ENCODE measurements around the gene CXXC1. TPM values are rescaled to one million over a fixed set of nuclear protein-coding genes. Genes with fewer than 3 reads are reported as not detected.

Gene CXXC1
- total and polyA plus RNA-seq, 4 donors = 39.2 to 77.5 (median 70.4) TPM

DNA sequence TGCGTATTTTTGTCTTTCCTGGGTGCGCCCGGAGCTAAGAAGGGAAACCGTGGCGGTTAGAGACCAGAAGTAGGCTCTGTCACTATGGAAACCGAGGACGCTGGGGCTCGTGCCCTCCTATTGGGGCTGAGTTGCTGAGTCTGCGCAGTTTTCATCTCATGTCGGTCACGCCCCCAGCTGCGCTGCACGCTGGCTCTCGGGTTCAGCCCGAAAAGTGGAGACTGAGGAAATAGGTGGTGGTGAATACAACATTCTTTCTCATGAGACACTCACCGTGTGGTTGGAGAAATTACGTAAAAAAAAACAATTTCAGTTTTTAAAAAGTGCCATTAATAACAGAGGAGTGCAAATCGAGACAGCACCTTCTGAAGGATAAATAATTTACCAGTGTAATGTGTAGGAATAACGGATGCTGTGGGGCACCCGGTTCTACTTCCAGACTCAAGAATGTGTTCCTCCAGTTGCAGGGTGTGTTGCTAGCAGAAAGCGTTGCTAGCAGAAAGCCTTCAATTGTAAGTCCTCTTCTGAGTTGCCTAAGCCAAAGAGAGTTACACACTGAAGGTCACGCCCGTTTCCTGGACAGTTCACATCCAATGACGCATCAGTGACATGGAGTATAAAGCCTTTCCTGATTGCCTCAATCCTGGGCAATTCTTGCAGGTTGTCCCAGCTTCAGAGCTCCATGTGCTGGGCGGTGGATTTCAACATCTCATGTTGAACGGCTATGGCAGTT is 20.4 kb upstream of the CXXC1 start:
- 1 to 5% methylated on average over 26 of the region's 26 CpGs for WGBS, 2 donors
- H3K4me1 ChIP-seq (ENCODE audit: control insufficient read depth in 5 of 5, insufficient read depth in 5 of 5, low read length in 5 of 5) = peaks cover 0 to 3% (median 3%) of the 10 kb centered on the region in 5 donors
- DNase-seq = peak; percentile 88 to 93 (median 91)
- TF ChIP-seq, protein P1, sequence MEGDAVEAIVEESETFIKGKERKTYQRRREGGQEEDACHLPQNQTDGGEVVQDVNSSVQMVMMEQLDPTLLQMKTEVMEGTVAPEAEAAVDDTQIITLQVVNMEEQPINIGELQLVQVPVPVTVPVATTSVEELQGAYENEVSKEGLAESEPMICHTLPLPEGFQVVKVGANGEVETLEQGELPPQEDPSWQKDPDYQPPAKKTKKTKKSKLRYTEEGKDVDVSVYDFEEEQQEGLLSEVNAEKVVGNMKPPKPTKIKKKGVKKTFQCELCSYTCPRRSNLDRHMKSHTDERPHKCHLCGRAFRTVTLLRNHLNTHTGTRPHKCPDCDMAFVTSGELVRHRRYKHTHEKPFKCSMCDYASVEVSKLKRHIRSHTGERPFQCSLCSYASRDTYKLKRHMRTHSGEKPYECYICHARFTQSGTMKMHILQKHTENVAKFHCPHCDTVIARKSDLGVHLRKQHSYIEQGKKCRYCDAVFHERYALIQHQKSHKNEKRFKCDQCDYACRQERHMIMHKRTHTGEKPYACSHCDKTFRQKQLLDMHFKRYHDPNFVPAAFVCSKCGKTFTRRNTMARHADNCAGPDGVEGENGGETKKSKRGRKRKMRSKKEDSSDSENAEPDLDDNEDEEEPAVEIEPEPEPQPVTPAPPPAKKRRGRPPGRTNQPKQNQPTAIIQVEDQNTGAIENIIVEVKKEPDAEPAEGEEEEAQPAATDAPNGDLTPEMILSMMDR (IDR thresholded peaks at IDR 0.05; ENCODE audit: control extremely low read depth, extremely low read depth) = no peak
- H3K9me3 ChIP-seq (ENCODE audit: control insufficient read depth in 4 of 4, insufficient read depth in 3 of 4, low read length in 3 of 4) = peaks cover 0 to 2% (median 0%) of the 10 kb centered on the region in 4 donors
- H3K9ac ChIP-seq (ENCODE audit: insufficient read depth in 1 of 2, low read length in 2 of 2) = peak overlapping the region in 1 of 2 donors; percentile 58
- peaks cover 0 to 4% (median 0%) of the 10 kb centered on the region in 3 donors for H3K27me3 ChIP-seq (ENCODE audit: control insufficient read depth in 3 of 3, insufficient read depth in 3 of 3, low read length in 2 of 3)
- H3K4me3 ChIP-seq = peak overlapping the region; percentile 19
- no peaks in the 10 kb centered on the region for H3K36me3 ChIP-seq (ENCODE audit: control insufficient read depth in 4 of 4, insufficient read depth in 4 of 4, low read length in 4 of 4)
- ATAC-seq (ENCODE audit: insufficient read depth, low FRiP score) = peak; percentile 90
- no peak overlapping the region for H3K27ac ChIP-seq (ENCODE audit: low read depth in 1 of 2, low read length in 1 of 2)

DNA sequence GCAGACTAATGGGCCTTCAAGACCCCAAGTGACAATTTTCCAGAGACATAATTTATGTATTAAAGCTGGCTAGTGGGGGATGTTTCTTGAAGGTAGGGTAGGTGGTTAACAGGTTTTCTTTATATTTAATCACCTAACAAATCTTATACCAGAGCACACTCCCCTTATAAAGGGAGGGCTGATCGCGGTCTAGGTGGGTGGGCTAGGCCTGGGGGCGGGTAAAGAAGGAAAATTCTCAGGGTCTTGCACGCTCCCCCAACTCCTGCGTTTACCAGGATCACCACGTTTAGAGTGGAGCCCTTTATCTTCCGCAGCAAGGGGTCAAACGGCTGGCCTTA is 19.9 kb upstream of the CXXC1 start:
- WGBS, 2 donors = 2 to 3% methylated on average over 8 of the region's 8 CpGs
- Histone ChIP-seq H3K4me1 (ENCODE audit: control insufficient read depth in 5 of 5, insufficient read depth in 5 of 5, low read length in 5 of 5) (peaks cover 0 to 3% (median 3%) of the 10 kb centered on the region in 5 donors), H3K27me3 (ENCODE audit: control insufficient read depth in 3 of 3, insufficient read depth in 3 of 3, low read length in 2 of 3) (peaks cover 0 to 4% (median 0%) of the 10 kb centered on the region in 3 donors), H3K27ac (ENCODE audit: low read depth in 1 of 2, low read length in 1 of 2) (no peak overlapping the region), H3K9ac (ENCODE audit: insufficient read depth in 1 of 2, low read length in 2 of 2) (peak overlapping the region in 1 of 2 donors; percentile 58), H3K36me3 (ENCODE audit: control insufficient read depth in 4 of 4, insufficient read depth in 4 of 4, low read length in 4 of 4) (no peaks in the 10 kb centered on the region), H3K9me3 (ENCODE audit: control insufficient read depth in 4 of 4, insufficient read depth in 3 of 4, low read length in 3 of 4) (peaks cover 0 to 2% (median 0%) of the 10 kb centered on the region in 4 donors), H3K4me3 (peak overlapping the region; percentile 19)
- TF ChIP-seq, protein P1 (IDR thresholded peaks at IDR 0.05; ENCODE audit: control extremely low read depth, extremely low read depth) = no peak
- DNase-seq (no peak), ATAC-seq (ENCODE audit: insufficient read depth, low FRiP score) (no peak)

DNA sequence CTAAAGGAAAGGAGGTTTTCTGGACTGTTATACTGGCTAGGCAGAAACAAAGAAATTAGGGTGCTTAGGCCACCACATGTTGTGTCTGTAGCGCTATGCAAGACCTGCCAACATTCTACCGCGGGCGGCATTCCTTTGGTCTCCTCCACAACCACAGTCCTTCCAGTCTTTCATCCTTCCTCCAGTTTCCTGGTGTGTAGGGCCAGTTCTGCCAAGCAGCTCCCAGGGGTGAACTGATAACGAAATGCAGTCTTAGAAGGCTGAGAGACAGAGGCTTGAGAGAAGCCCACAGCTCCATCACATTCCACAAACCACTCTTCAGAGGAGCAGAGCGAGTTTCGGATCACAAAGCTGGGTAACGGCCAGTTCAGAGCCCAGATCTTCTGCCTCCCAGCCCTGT is 19.5 kb upstream of the CXXC1 start:
- TF ChIP-seq, protein P1 (IDR thresholded peaks at IDR 0.05; ENCODE audit: control extremely low read depth, extremely low read depth) = no peak
- Histone ChIP-seq H3K36me3 (ENCODE audit: control insufficient read depth in 4 of 4, insufficient read depth in 4 of 4, low read length in 4 of 4) (no peaks in the 10 kb centered on the region), H3K27ac (ENCODE audit: low read depth in 1 of 2, low read length in 1 of 2) (no peak overlapping the region), H3K4me1 (ENCODE audit: control insufficient read depth in 5 of 5, insufficient read depth in 5 of 5, low read length in 5 of 5) (peaks cover 0 to 3% (median 3%) of the 10 kb centered on the region in 5 donors), H3K4me3 (no peak overlapping the region), H3K27me3 (ENCODE audit: control insufficient read depth in 3 of 3, insufficient read depth in 3 of 3, low read length in 2 of 3) (peaks cover 0 to 4% (median 0%) of the 10 kb centered on the region in 3 donors), H3K9me3 (ENCODE audit: control insufficient read depth in 4 of 4, insufficient read depth in 3 of 4, low read length in 3 of 4) (peaks cover 0 to 2% (median 0%) of the 10 kb centered on the region in 4 donors), H3K9ac (ENCODE audit: insufficient read depth in 1 of 2, low read length in 2 of 2) (peak overlapping the region in 1 of 2 donors; percentile 58)
- DNase-seq = no peak
- WGBS, 2 donors = 62 to 78% methylated on average over 8 of the region's 8 CpGs
- ATAC-seq (ENCODE audit: insufficient read depth, low FRiP score) = no peak
